HepG2 (cell line): Measurements from ENCODE around the gene FDXACB1. TPM values are rescaled to one million over a fixed set of nuclear protein-coding genes. Genes with fewer than 3 reads are reported as not detected.

ENCODE experiments used
- ATAC-seq: fragments of 200-7000 bp; cut with Tn5 transposase; 3 replicates; pipeline ENCODE4 v1.9.1; 2020; ENCODE audit warnings: mild to moderate bottlenecking, moderate library complexity
- BruUV-seq: library from RNA; stranded (reverse); fragments of 400-500 nt; replicated peaks from 2 replicates; lab custom pipeline; 2021; lab: Mats Ljungman, UMichigan
- CTCF ChIA-PET: fragments of 300-600 bp; formaldehyde crosslinking; extraction: SDS; loops from one replicate; lab custom pipeline; 2021; ENCODE audit warnings: low total read pairs, inconsistent platforms, low intra/inter-chr PET ratio; lab: Yijun Ruan, JAX
- POLR2A ChIA-PET: fragments of 350-600 bp; sonication (Branson Sonifier 250); formaldehyde crosslinking; loops from one replicate; lab custom pipeline; 2020; ENCODE audit warnings: antibody characterized with exemption, inconsistent platforms; lab: Yijun Ruan, JAX
- DNase-seq: peaks from one replicate; pipeline ENCODE4 v3.0.0-alpha.2; 2015; ENCODE audit warnings: low spot score
- FAIRE-seq: peaks from 3 replicates; lab custom pipeline; 2011; peaks lifted over from hg19 to GRCh38; lab: Jason Lieb, UNC
- H2AFZ ChIP-seq: one replicate; pipeline ENCODE4 v1.6.1; 2011; ENCODE audit warnings: low read length, inconsistent platforms
- H3K27ac ChIP-seq: fragments of 300-600 bp; 3 replicates; pipeline ENCODE4 v1.8.0; 2011; ENCODE audit warnings: mixed run types, mild to moderate bottlenecking, mixed read lengths, low read length, inconsistent platforms; ENCODE audit not compliant: insufficient read depth; ENCODE audit errors: extremely low read length
- H3K27me3 ChIP-seq, 2 experiments: fragments of 200-600 bp in 1 of 2; 2 replicates in 1 of 2; 3 replicates in 1 of 2; pipeline versions ENCODE4 v1.6.0 to v1.8.0; 2011; ENCODE audit warnings: low read length in 2 of 2, mild to moderate bottlenecking in 2 of 2, moderate library complexity in 2 of 2, inconsistent platforms in 1 of 2; ENCODE audit not compliant: insufficient read depth in 2 of 2, control insufficient read depth in 1 of 2
- H3K36me3 ChIP-seq, 2 experiments: fragments of 200-600 bp in 1 of 2; replicated peaks in 1 of 2; 2 replicates in 1 of 2; 3 replicates in 1 of 2; pipeline versions ENCODE4 v1.5.1 to v1.8.0; 2011; ENCODE audit warnings: low read length in 2 of 2, inconsistent platforms in 1 of 2; ENCODE audit not compliant: insufficient read depth in 2 of 2, control insufficient read depth in 1 of 2
- H3K4me1 ChIP-seq: 2 replicates; pipeline ENCODE4 v1.5.1; 2012; ENCODE audit warnings: low read length, inconsistent platforms; ENCODE audit not compliant: insufficient read depth
- H3K4me2 ChIP-seq: 2 replicates; pipeline ENCODE4 v1.6.0; 2011; ENCODE audit warnings: low read depth, low read length, inconsistent platforms
- H3K4me3 ChIP-seq, 3 experiments: fragments of 200-600 bp in 1 of 3; sonication (generic), shearing (Covaris generic) in 1 of 3; replicated peaks in 1 of 3; 2 replicates each; pipeline ENCODE4 v1.5.1; 2011 to 2016; ENCODE audit warnings: low read length in 3 of 3, inconsistent platforms in 2 of 3, low read depth in 2 of 3, mild to moderate bottlenecking in 2 of 3, control low read depth in 1 of 3, mixed read lengths in 1 of 3; ENCODE audit not compliant: insufficient read depth in 1 of 3
- H3K79me2 ChIP-seq: one replicate; pipeline ENCODE4 v1.6.1; 2011; ENCODE audit warnings: low read length, inconsistent platforms; ENCODE audit not compliant: insufficient read depth
- H3K9ac ChIP-seq: 2 replicates; pipeline ENCODE4 v1.6.0; 2011; ENCODE audit warnings: mild to moderate bottlenecking, low read depth, low read length, inconsistent platforms; ENCODE audit not compliant: insufficient read depth
- H3K9me3 ChIP-seq: 2 replicates; pipeline ENCODE4 v1.5.1; 2012; ENCODE audit warnings: mild to moderate bottlenecking, low read length
- H4K20me1 ChIP-seq: 2 replicates; pipeline ENCODE4 v1.6.0; 2011; ENCODE audit warnings: inconsistent platforms, mild to moderate bottlenecking, low read length, moderate library complexity; ENCODE audit not compliant: insufficient read depth
- ATM ChIP-seq: fragments of 450-650 bp; IDR thresholded peaks from 2 replicates; pipeline ENCODE4 v1.7.1; 2017; ENCODE audit warnings: mild to moderate bottlenecking, borderline replicate concordance
- CREM ChIP-seq, 2 experiments: sonication (generic) in 1 of 2; formaldehyde crosslinking in 1 of 2; IDR thresholded peaks; 2 replicates each; pipeline versions ENCODE4 v1.4.0 to v1.6.1; 2016 to 2020; ENCODE audit warnings: antibody characterized with exemption in 1 of 2, mild to moderate bottlenecking in 1 of 2, missing genetic modification reagents in 1 of 2
- ERF ChIP-seq: IDR thresholded peaks from 2 replicates; pipeline ENCODE4 v1.6.1; 2018; ENCODE audit warnings: missing biosample characterization, missing genetic modification reagents
- FOXK1 ChIP-seq: sonication (generic); formaldehyde crosslinking; IDR thresholded peaks from 2 replicates; pipeline ENCODE4 v1.4.0; 2020; ENCODE audit warnings: low read depth, missing genetic modification reagents, borderline replicate concordance
- GLI4 ChIP-seq: sonication (generic); formaldehyde crosslinking; IDR thresholded peaks from 2 replicates; pipeline ENCODE4 v1.5.1; 2020; ENCODE audit warnings: missing genetic modification reagents, mild to moderate bottlenecking, moderate library complexity, borderline replicate concordance
- HDAC1 ChIP-seq: sonication (generic); formaldehyde crosslinking; IDR thresholded peaks from 2 replicates; pipeline ENCODE4 v1.5.1; 2020; ENCODE audit warnings: mild to moderate bottlenecking, missing genetic modification reagents
- HOXA3 ChIP-seq: sonication (generic); formaldehyde crosslinking; IDR thresholded peaks from 2 replicates; pipeline ENCODE4 v1.5.0; 2020; ENCODE audit warnings: missing genetic modification reagents
- ISL2 ChIP-seq: sonication (generic); formaldehyde crosslinking; IDR thresholded peaks from 2 replicates; pipeline ENCODE4 v1.5.0; 2020; ENCODE audit warnings: missing genetic modification reagents
- KAT8 ChIP-seq: IDR thresholded peaks from 2 replicates; pipeline ENCODE4 v1.6.1; 2016; ENCODE audit warnings: missing genetic modification reagents, missing compliant biosample characterization
- KLF12 ChIP-seq: sonication (generic); formaldehyde crosslinking; IDR thresholded peaks from 2 replicates; pipeline ENCODE4 v1.4.0; 2020; ENCODE audit warnings: missing genetic modification reagents, borderline replicate concordance
- MEF2D ChIP-seq: sonication (generic); formaldehyde crosslinking; IDR thresholded peaks from 2 replicates; pipeline ENCODE4 v1.5.1; 2020; ENCODE audit warnings: mild to moderate bottlenecking, missing genetic modification reagents
- MEIS2 ChIP-seq: sonication (generic); formaldehyde crosslinking; IDR thresholded peaks from 2 replicates; pipeline ENCODE4 v1.9.0; 2021; ENCODE audit warnings: mild to moderate bottlenecking, missing genetic modification reagents
- NAIF1 ChIP-seq: sonication (generic); formaldehyde crosslinking; IDR thresholded peaks from 2 replicates; pipeline ENCODE4 v1.5.0; 2020; ENCODE audit warnings: mild to moderate bottlenecking, missing genetic modification reagents, borderline replicate concordance
- NRL ChIP-seq: sonication (generic); formaldehyde crosslinking; IDR thresholded peaks from 2 replicates; pipeline ENCODE4 v1.5.0; 2020; ENCODE audit warnings: missing genetic modification reagents, mild to moderate bottlenecking, moderate library complexity, borderline replicate concordance
- SATB2 ChIP-seq: sonication (generic); formaldehyde crosslinking; IDR thresholded peaks from 2 replicates; pipeline ENCODE4 v1.5.0; 2020; ENCODE audit warnings: missing genetic modification reagents
- ZEB1 ChIP-seq: IDR thresholded peaks from 2 replicates; pipeline ENCODE4 v1.6.1; 2012; ENCODE audit warnings: mild to moderate bottlenecking, low read depth, inconsistent platforms; ENCODE audit not compliant: insufficient replicate concordance
- ZMYM4 ChIP-seq: sonication (generic); formaldehyde crosslinking; IDR thresholded peaks from 2 replicates; pipeline ENCODE4 v1.8.1; 2023; ENCODE audit warnings: mild to moderate bottlenecking, missing genetic modification reagents
- ZNF335 ChIP-seq: sonication (generic); formaldehyde crosslinking; IDR thresholded peaks from 2 replicates; pipeline ENCODE4 v1.4.0; 2020; ENCODE audit warnings: missing genetic modification reagents
- ZNF674 ChIP-seq: sonication (generic); formaldehyde crosslinking; IDR thresholded peaks from 2 replicates; pipeline ENCODE4 v1.5.0; 2020; ENCODE audit warnings: low read depth, mild to moderate bottlenecking, missing genetic modification reagents
- ZNF75D ChIP-seq: sonication (generic); formaldehyde crosslinking; IDR thresholded peaks from 2 replicates; pipeline ENCODE4 v1.8.1; 2023; ENCODE audit warnings: missing genetic modification reagents, mild to moderate bottlenecking, borderline replicate concordance
- WGBS: methylation state at CpG from one replicate; pipeline ENCODE4 v1.1.6; 2017; ENCODE audit warnings: low lambda C conversion rate; 5-methylcytosine and 5-hydroxymethylcytosine counted together
- in situ Hi-C: cut with HindIII; loops from 2 replicates; pipeline ENCODE4 v1.10.0; 2017; ENCODE audit warnings: low pct_unique_long_range_greater_than_20kb; ENCODE audit not compliant: extremely low pct_ligation_motif_present
- intact Hi-C: fragments of 100-400 bp; cut with micrococcal nuclease; formaldehyde crosslinking; loops from one replicate; pipeline ENCODE4 v1.10.0; 2022; ENCODE audit not compliant: unreplicated experiment
- polyA plus RNA-seq, 8 experiments: library from polyadenylated mRNA; depleted of rRNA in 3 of 8; stranded (reverse) in 7 of 8; unstranded in 1 of 8; fragments of >200 nt; fragmentation: Illumina TruSeq in 4 of 8; extraction: Trizol in 4 of 8; gene quantifications; 2 replicates each; pipeline versions ENCODE4 v1.2.1 to v1.2.3, GENCODE V29; 2011 to 2016; ENCODE audit warnings: low read depth in 4 of 8, missing spikeins in 1 of 8, mixed read lengths in 1 of 8; ENCODE audit not compliant: insufficient read depth in 1 of 8
- total RNA-seq, 5 experiments: library from RNA; depleted of rRNA; stranded (reverse); fragments of >200 nt; fragmentation: Illumina TruSeq; extraction: Trizol; gene quantifications; 2 replicates each; pipeline ENCODE4 v1.2.3, GENCODE V29; 2016; ENCODE audit warnings: low read depth in 1 of 5
- TF ChIP-seq, protein P1 (sequence below): fragments of 450-650 bp; IDR thresholded peaks from 2 replicates; pipeline ENCODE4 v1.6.1; 2016
- TF ChIP-seq, protein P2 (sequence below): sonication (generic); formaldehyde crosslinking; IDR thresholded peaks from 2 replicates; pipeline ENCODE4 v1.4.0; 2020; ENCODE audit warnings: missing genetic modification reagents; ENCODE audit errors: not compliant biosample characterization

FDXACB1 gene
- total and polyA plus RNA-seq, 2 of the 13 experiments (the other 11 are each of a cell fraction or from before 2014, with no cell fraction given) = 1.1 to 3.4 TPM

DNA sequence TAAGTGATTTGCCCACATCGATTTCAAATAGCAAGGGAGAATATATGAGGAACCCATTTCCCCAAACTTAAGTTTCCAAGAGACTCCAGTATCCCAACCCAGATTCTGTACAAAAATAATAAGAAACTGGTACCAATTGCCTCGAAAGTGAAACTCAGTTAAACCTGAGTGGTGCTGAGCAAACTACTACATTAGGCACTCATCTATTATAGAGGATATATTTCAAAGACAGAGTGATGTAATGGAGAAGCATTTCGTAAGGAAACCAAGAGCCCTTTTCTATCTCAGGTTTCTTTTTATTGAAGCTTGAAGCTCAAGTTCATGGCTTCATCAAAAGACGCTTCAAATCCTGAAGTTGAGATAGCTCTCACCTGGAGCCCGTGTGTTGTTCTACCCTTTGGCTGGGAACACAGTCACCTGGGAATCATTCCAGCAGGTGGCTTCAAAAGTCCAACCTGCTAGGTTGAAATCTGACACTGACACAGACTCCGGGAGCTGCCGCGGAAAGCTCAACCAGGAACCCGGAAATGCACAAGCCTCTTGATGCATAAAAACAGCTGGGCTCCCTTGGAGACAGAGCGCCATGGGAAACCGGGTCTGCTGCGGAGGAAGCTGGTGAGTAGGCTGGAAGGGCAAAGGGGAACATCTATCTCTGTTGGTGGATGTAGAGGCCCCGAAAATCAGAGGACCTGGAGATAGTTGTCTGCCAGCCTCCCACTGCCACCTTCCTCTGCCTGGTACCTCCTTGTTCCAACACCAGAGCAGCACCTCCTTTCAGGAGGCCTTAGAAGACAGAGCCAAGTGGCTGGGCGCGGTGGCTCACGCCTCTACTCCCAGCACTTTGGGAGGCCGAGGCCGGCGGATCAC is 39.7 kb upstream of the FDXACB1 start, which contains the start of gene C11orf52:
C11orf52 (plus strand) TSS at position 524 of the 867 bp plus-strand sequence; CDS start at position 584, 60 bp downstream.
- intact Hi-C loops = loop anchor here (2.0 kb wide), 1 partner anchor 40 kb away; the partner anchor contains the start of genes CFAP68 and FDXACB1
- DNase-seq = peak; percentile 89
- Histone ChIP-seq H2AFZ (peak within 1 kb of the TSS; percentile 62), H3K4me3 (peak within 1 kb of the TSS; percentile 49 to 66 (median 58)), H4K20me1 (no peaks in the 10 kb centered on the region), H3K4me1 (peaks cover 88% of the 10 kb centered on the region), H3K4me2 (peak within 1 kb of the TSS; percentile 75), H3K9ac (peak within 1 kb of the TSS; percentile 62), H3K36me3 (no peaks in the 10 kb centered on the region), H3K27me3 (no peaks in the 10 kb centered on the region), H3K9me3 (no peaks in the 10 kb centered on the region), H3K27ac (peak within 1 kb of the TSS; percentile 66), H3K79me2 (no peaks in the 10 kb centered on the region)
- TSS peak; percentile 72 for BruUV-seq
- peak; percentile 76 for FAIRE-seq
- POLR2A ChIA-PET = interaction anchor here (0.6 to 3.1 kb wide), 12 partner anchors 8 to 103 kb away, joined by 3 to 65 read pairs (median 6); partner anchors contain the start of gene ALG9
- WGBS = 13% methylated on average over 16 of the region's 19 CpGs
- CTCF ChIA-PET = no interaction called here
- ATAC-seq = peak; percentile 91
- in situ Hi-C loops = no loop called here
- TF ChIP-seq MEIS2 (CRISPR knock-in tag) (0 out of 2 replicates have a peak, but pooled peaks have one; percentile 44), SATB2 (CRISPR knock-in tag) (no peak), HDAC1 (CRISPR knock-in tag) (peak; percentile 41; the same call in 1 of the 2 replicates), ZNF674 (CRISPR knock-in tag) (no peak), ZMYM4 (CRISPR knock-in tag) (peak; percentile 74; the same call in 1 of the 2 replicates), NRL (CRISPR knock-in tag) (0 out of 2 replicates have a peak, but pooled peaks have one; percentile 57), KAT8 (CRISPR knock-in tag) (peak; percentile 86), HOXA3 (CRISPR knock-in tag) (peak; percentile 46; the same call in 1 of the 2 replicates), NAIF1 (no peak), ERF (CRISPR knock-in tag) (peak; percentile 19; the same call in 1 of the 2 replicates), ATM (no peak), ZNF335 (CRISPR knock-in tag) (no peak), FOXK1 (no peak), ZNF75D (CRISPR knock-in tag) (no peak), GLI4 (CRISPR knock-in tag) (no peak), KLF12 (CRISPR knock-in tag) (0 out of 2 replicates have a peak, but pooled peaks have one; percentile 43), CREM (IDR thresholded peaks at IDR 0.05) (peak; percentile 27), CREM (CRISPR knock-in tag; IDR thresholded peaks at IDR 0.05) (no peak), ZEB1 (peak; percentile 99), ISL2 (CRISPR knock-in tag) (0 out of 2 replicates have a peak, but pooled peaks have one; percentile 44), MEF2D (CRISPR knock-in tag) (peak; percentile 35; the same call in 1 of the 2 replicates)
- TF ChIP-seq, protein P1, sequence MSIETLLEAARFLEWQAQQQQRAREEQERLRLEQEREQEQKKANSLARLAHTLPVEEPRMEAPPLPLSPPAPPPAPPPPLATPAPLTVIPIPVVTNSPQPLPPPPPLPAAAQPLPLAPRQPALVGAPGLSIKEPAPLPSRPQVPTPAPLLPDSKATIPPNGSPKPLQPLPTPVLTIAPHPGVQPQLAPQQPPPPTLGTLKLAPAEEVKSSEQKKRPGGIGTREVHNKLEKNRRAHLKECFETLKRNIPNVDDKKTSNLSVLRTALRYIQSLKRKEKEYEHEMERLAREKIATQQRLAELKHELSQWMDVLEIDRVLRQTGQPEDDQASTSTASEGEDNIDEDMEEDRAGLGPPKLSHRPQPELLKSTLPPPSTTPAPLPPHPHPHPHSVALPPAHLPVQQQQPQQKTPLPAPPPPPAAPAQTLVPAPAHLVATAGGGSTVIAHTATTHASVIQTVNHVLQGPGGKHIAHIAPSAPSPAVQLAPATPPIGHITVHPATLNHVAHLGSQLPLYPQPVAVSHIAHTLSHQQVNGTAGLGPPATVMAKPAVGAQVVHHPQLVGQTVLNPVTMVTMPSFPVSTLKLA = no peak
- TF ChIP-seq, protein P2, sequence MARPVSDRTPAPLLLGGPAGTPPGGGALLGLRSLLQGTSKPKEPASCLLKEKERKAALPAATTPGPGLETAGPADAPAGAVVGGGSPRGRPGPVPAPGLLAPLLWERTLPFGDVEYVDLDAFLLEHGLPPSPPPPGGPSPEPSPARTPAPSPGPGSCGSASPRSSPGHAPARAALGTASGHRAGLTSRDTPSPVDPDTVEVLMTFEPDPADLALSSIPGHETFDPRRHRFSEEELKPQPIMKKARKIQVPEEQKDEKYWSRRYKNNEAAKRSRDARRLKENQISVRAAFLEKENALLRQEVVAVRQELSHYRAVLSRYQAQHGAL (CRISPR knock-in tag) = no peak
